ENCODE data around the gene NNMT.

Gene NNMT

GRCh38 chr11:114263513-114264170 lies 32.6 kb upstream of the NNMT start:
- no peak for DNase-seq (ENCODE audit: low read depth)

- no peak for DNase-seq (ENCODE audit: low read depth)
Observed at GRCh38 chr11:114264381-114264780, 31.8 kb upstream of the NNMT start.

GRCh38 chr11:114265122-114265878 lies 30.9 kb upstream of the NNMT start:
- no peak for DNase-seq (ENCODE audit: low read depth)

GRCh38 chr11:114269498-114269897 lies 26.7 kb upstream of the NNMT start:
- DNase-seq (ENCODE audit: low read depth), result no peak

GRCh38 chr11:114270531-114271270 lies 25.5 kb upstream of the NNMT start:
- DNase-seq (ENCODE audit: low read depth), result no peak

GRCh38 chr11:114271316-114271715 lies 24.9 kb upstream of the NNMT start:
- no peak for DNase-seq (ENCODE audit: low read depth)

- no peak for DNase-seq (ENCODE audit: low read depth)
Observed at GRCh38 chr11:114272311-114272710, 23.9 kb upstream of the NNMT start.

- DNase-seq (ENCODE audit: low read depth), result no peak
Observed at GRCh38 chr11:114273071-114273470, 23.1 kb upstream of the NNMT start.

GRCh38 chr11:114273890-114274635 lies 22.1 kb upstream of the NNMT start:
- DNase-seq (ENCODE audit: low read depth), result no peak

- no peak for DNase-seq (ENCODE audit: low read depth)
Observed at GRCh38 chr11:114274637-114275036, 21.6 kb upstream of the NNMT start.

GRCh38 chr11:114275280-114275679 lies 20.9 kb upstream of the NNMT start:
- DNase-seq (ENCODE audit: low read depth), result no peak

- DNase-seq (ENCODE audit: low read depth), result no peak
Observed at GRCh38 chr11:114276077-114276476, 20.1 kb upstream of the NNMT start.

GRCh38 chr11:114277637-114278341 lies 18.4 kb upstream of the NNMT start:
- DNase-seq (ENCODE audit: low read depth), result no peak

GRCh38 chr11:114278342-114279065 lies 17.7 kb upstream of the NNMT start:
- DNase-seq (ENCODE audit: low read depth), result no peak

- DNase-seq (ENCODE audit: low read depth), result no peak
Observed at GRCh38 chr11:114279792-114280546, 16.2 kb upstream of the NNMT start.

- no peak for DNase-seq (ENCODE audit: low read depth)
Observed at GRCh38 chr11:114280696-114281095, 15.5 kb upstream of the NNMT start.

GRCh38 chr11:114281388-114281956 lies 14.7 kb upstream of the NNMT start:
- DNase-seq (ENCODE audit: low read depth), result no peak

GRCh38 chr11:114282488-114282887 lies 13.7 kb upstream of the NNMT start:
- DNase-seq (ENCODE audit: low read depth), result no peak

- DNase-seq (ENCODE audit: low read depth), result no peak
Observed at GRCh38 chr11:114283422-114283821, 12.8 kb upstream of the NNMT start.

GRCh38 chr11:114284021-114284420 lies 12.2 kb upstream of the NNMT start:
- no peak for DNase-seq (ENCODE audit: low read depth)
